Measurements from ENCODE around the gene CD300E. TPM values are rescaled to one million over a fixed set of nuclear protein-coding genes. Genes with fewer than 3 reads are reported as not detected.

The CD300E gene
- total and polyA plus RNA-seq, 2 of the 4 experiments (the other 2 are of a cell fraction), result not detected

DNA sequence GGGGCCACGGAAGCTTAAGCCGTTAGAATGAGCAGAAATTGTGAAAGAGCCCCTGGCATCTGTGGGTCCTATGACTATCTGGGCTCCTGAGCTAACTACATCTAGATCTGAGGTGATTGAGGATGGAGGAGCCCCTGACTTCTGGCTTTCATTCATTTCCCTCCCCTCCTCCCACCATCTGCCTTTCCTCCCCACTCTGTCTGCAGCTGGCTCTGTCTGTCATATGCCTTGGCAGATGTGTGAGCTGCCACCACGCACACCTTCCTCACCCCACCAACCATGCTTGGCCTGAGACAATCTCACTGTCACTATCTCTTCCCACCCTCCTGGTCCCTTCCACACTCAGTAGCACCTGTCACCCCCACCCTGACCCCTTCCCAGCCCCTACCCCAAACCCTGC is 5.1 kb downstream of the CD300E start:
- Histone ChIP-seq H3K79me1 (ENCODE audit: low read depth in 1 of 2, low read length in 2 of 2) (no peaks in the 10 kb centered on the region), H3K9ac (ENCODE audit: low read depth, low read length) (no peak overlapping the region), H3K4me1 (ENCODE audit: control insufficient read depth, insufficient read depth, low read length) (no peaks in the 10 kb centered on the region), H3K36me3 (ENCODE audit: control insufficient read depth, insufficient read depth, low read length) (no peaks in the 10 kb centered on the region), H2BK20ac (ENCODE audit: low read depth, low read length) (no peak overlapping the region), H3K4me3 (ENCODE audit: insufficient read depth, low read depth, low read length) (no peak overlapping the region), H2BK15ac (ENCODE audit: low read depth, low read length) (no peak overlapping the region), H3K9me3 (ENCODE audit: control insufficient read depth, insufficient read depth, low read length) (peaks cover 24% of the 10 kb centered on the region), H3K4ac (ENCODE audit: low read depth, low read length) (no peak overlapping the region), H2AK9ac (replicated peaks; ENCODE audit: low read depth, low read length, poor library complexity) (no peak overlapping the region), H2BK5ac (ENCODE audit: low read depth, low read length, poor library complexity, severe bottlenecking) (no peak overlapping the region), H2AK5ac (ENCODE audit: low read depth, low read length) (no peak overlapping the region), H4K5ac (ENCODE audit: low read depth, low read length) (no peak overlapping the region), H3K4me2 (ENCODE audit: low read depth, low read length) (no peak overlapping the region), H3K56ac (ENCODE audit: extremely low read depth, insufficient read depth, low read length) (no peak overlapping the region), H4K8ac (ENCODE audit: low read depth in 2 of 2, low read length in 2 of 2) (no peak overlapping the region), H3K23ac (ENCODE audit: low read depth, low read length) (no peak overlapping the region), H3K18ac (ENCODE audit: low read depth, low read length) (no peak overlapping the region), H3K27ac (ENCODE audit: insufficient read depth, low read length) (no peak overlapping the region), H4K20me1 (ENCODE audit: insufficient read depth, low read length) (no peaks in the 10 kb centered on the region), H2AFZ (replicated peaks; ENCODE audit: low read length, poor library complexity) (no peak overlapping the region), H2BK120ac (ENCODE audit: low read depth, low read length) (no peak overlapping the region), H3K27me3 (ENCODE audit: control insufficient read depth, insufficient read depth, low read length) (no peaks in the 10 kb centered on the region), H3K14ac (replicated peaks; ENCODE audit: low read depth, low read length) (no peak overlapping the region), H3K9me1 (ENCODE audit: insufficient read depth, low read length) (no peaks in the 10 kb centered on the region), H4K91ac (ENCODE audit: insufficient read depth, low read depth, low read length) (no peak overlapping the region)
- no peak for TF ChIP-seq MAZ (IDR thresholded peaks at IDR 0.05; ENCODE audit: borderline replicate concordance, low read depth, low read length)
- TF ChIP-seq RAD21 (IDR thresholded peaks at IDR 0.05; ENCODE audit: low read length), result no peak
- TF ChIP-seq RFX5 (IDR thresholded peaks at IDR 0.05; ENCODE audit: low read depth, low read length), result no peak
- no peak for TF ChIP-seq BHLHE40 (IDR thresholded peaks at IDR 0.05; ENCODE audit: low read depth, low read length)
- no peak for TF ChIP-seq FOS (IDR thresholded peaks at IDR 0.05; ENCODE audit: low read depth, low read length)
- no peak for TF ChIP-seq RCOR1 (IDR thresholded peaks at IDR 0.05; ENCODE audit: insufficient replicate concordance, low read length)
- TF ChIP-seq, protein P1, sequence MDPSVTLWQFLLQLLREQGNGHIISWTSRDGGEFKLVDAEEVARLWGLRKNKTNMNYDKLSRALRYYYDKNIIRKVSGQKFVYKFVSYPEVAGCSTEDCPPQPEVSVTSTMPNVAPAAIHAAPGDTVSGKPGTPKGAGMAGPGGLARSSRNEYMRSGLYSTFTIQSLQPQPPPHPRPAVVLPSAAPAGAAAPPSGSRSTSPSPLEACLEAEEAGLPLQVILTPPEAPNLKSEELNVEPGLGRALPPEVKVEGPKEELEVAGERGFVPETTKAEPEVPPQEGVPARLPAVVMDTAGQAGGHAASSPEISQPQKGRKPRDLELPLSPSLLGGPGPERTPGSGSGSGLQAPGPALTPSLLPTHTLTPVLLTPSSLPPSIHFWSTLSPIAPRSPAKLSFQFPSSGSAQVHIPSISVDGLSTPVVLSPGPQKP (IDR thresholded peaks at IDR 0.05; ENCODE audit: borderline replicate concordance, low read depth, low read length), result no peak
- TF ChIP-seq MXI1 (IDR thresholded peaks at IDR 0.05; ENCODE audit: borderline replicate concordance, low read depth, low read length), result no peak
- TF ChIP-seq SMC3 (IDR thresholded peaks at IDR 0.05; ENCODE audit: low read depth, low read length), result no peak
- DNase-seq (no peak), ATAC-seq (ENCODE audit: low read depth) (no peak)
- dilution Hi-C loops (cut with HindIII; ENCODE audit: low sequenced_read_pairs, unreplicated experiment), result no loop called here
- ChIA-PET POLR2A (ENCODE audit: unreplicated experiment) (no interaction called here), CTCF (no interaction called here)
- intact Hi-C loops (cut with micrococcal nuclease), result no loop called here
- BruUV-seq (replicated peaks), result no TSS peak
- 50% methylated on average over 1 of the region's 3 CpGs; no CpG with 5 or more reads in 1 of the 2 experiments for WGBS, 2 experiments (ENCODE audit: extremely low coverage in 2 of 2, insufficient read length in 1 of 2)
- in situ Hi-C loops (cut with MboI; ENCODE audit: low sequenced_read_pairs), result no loop called here
